ENCODE data around the gene KLB. TPM values are rescaled to one million over a fixed set of nuclear protein-coding genes. Genes with fewer than 3 reads are reported as not detected.

KLB gene
- polyA plus RNA-seq, 1 donor from 2014 or later, result not detected

- Histone ChIP-seq H3F3A (ENCODE audit: insufficient read depth, low read length, poor library complexity, severe bottlenecking) (no peaks in the 10 kb centered on the region), H3K9me2 (ENCODE audit: insufficient read depth, low read length) (no peaks in the 10 kb centered on the region), H3K9ac (ENCODE audit: low read length) (no peak overlapping the region), H3K36me3 (ENCODE audit: insufficient read depth, low read length) (no peaks in the 10 kb centered on the region), H3K27me3 (ENCODE audit: insufficient read depth, low read depth, low read length) (no peaks in the 10 kb centered on the region), H3K4me3 (ENCODE audit: low read length) (no peak overlapping the region), H3K4me2 (ENCODE audit: low read length) (no peak overlapping the region), H2AFZ (ENCODE audit: low read depth, low read length) (no peak overlapping the region), H3K79me2 (replicated peaks; ENCODE audit: insufficient read depth, low read length) (no peaks in the 10 kb centered on the region), H3K27ac (ENCODE audit: low read length) (no peak overlapping the region), H4K20me1 (ENCODE audit: insufficient read depth) (no peaks in the 10 kb centered on the region), H3K9me3 (ENCODE audit: low read length) (no peaks in the 10 kb centered on the region)
- TF ChIP-seq TAF1 (IDR thresholded peaks at IDR 0.05; ENCODE audit: low read depth) (no peak), MXI1 (conservative IDR thresholded peaks at IDR 0.05; ENCODE audit: poor library complexity, severe bottlenecking) (no peak), EP300 (conservative IDR thresholded peaks at IDR 0.05; ENCODE audit: poor library complexity, severe bottlenecking) (no peak), SMC3 (conservative IDR thresholded peaks at IDR 0.05; ENCODE audit: poor library complexity) (no peak), EZH2 (IDR thresholded peaks at IDR 0.05; ENCODE audit: borderline replicate concordance, insufficient read depth, low read length, poor library complexity, severe bottlenecking) (no peak), POLR2AphosphoS5 (IDR thresholded peaks at IDR 0.05) (no peak), RAD21 (conservative IDR thresholded peaks at IDR 0.05) (no peak), CTCF (IDR thresholded peaks at IDR 0.05; ENCODE audit: poor library complexity, severe bottlenecking) (no peak)
- TF ChIP-seq, protein P1, sequence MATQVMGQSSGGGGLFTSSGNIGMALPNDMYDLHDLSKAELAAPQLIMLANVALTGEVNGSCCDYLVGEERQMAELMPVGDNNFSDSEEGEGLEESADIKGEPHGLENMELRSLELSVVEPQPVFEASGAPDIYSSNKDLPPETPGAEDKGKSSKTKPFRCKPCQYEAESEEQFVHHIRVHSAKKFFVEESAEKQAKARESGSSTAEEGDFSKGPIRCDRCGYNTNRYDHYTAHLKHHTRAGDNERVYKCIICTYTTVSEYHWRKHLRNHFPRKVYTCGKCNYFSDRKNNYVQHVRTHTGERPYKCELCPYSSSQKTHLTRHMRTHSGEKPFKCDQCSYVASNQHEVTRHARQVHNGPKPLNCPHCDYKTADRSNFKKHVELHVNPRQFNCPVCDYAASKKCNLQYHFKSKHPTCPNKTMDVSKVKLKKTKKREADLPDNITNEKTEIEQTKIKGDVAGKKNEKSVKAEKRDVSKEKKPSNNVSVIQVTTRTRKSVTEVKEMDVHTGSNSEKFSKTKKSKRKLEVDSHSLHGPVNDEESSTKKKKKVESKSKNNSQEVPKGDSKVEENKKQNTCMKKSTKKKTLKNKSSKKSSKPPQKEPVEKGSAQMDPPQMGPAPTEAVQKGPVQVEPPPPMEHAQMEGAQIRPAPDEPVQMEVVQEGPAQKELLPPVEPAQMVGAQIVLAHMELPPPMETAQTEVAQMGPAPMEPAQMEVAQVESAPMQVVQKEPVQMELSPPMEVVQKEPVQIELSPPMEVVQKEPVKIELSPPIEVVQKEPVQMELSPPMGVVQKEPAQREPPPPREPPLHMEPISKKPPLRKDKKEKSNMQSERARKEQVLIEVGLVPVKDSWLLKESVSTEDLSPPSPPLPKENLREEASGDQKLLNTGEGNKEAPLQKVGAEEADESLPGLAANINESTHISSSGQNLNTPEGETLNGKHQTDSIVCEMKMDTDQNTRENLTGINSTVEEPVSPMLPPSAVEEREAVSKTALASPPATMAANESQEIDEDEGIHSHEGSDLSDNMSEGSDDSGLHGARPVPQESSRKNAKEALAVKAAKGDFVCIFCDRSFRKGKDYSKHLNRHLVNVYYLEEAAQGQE (IDR thresholded peaks at IDR 0.05; ENCODE audit: borderline replicate concordance), result no peak
Observed at GRCh38 chr4:39446483-39446841, 39.7 kb downstream of the KLB start.

GRCh38 chr4:39446842-39447573, 40.3 kb downstream of the KLB start:
- H3F3A ChIP-seq (ENCODE audit: insufficient read depth, low read length, poor library complexity, severe bottlenecking), result no peaks in the 10 kb centered on the region
- H3K9ac ChIP-seq (ENCODE audit: low read length), result no peak overlapping the region
- no peak overlapping the region for H3K4me2 ChIP-seq (ENCODE audit: low read length)
- H3K4me3 ChIP-seq (ENCODE audit: low read length), result no peak overlapping the region
- no peaks in the 10 kb centered on the region for H3K27me3 ChIP-seq (ENCODE audit: insufficient read depth, low read depth, low read length)
- no peak overlapping the region for H2AFZ ChIP-seq (ENCODE audit: low read depth, low read length)
- no peak for TF ChIP-seq RAD21 (conservative IDR thresholded peaks at IDR 0.05)
- no peak for TF ChIP-seq TAF1 (IDR thresholded peaks at IDR 0.05; ENCODE audit: low read depth)
- no peak for TF ChIP-seq SMC3 (conservative IDR thresholded peaks at IDR 0.05; ENCODE audit: poor library complexity)
- no peak for TF ChIP-seq EZH2 (IDR thresholded peaks at IDR 0.05; ENCODE audit: borderline replicate concordance, insufficient read depth, low read length, poor library complexity, severe bottlenecking)
- no peak for TF ChIP-seq EP300 (conservative IDR thresholded peaks at IDR 0.05; ENCODE audit: poor library complexity, severe bottlenecking)
- TF ChIP-seq, protein P1 (IDR thresholded peaks at IDR 0.05; ENCODE audit: borderline replicate concordance), result no peak
- TF ChIP-seq MXI1 (conservative IDR thresholded peaks at IDR 0.05; ENCODE audit: poor library complexity, severe bottlenecking), result no peak
- no peak for TF ChIP-seq CTCF (IDR thresholded peaks at IDR 0.05; ENCODE audit: poor library complexity, severe bottlenecking)
- TF ChIP-seq POLR2AphosphoS5 (IDR thresholded peaks at IDR 0.05), result no peak
- H3K79me2 ChIP-seq (replicated peaks; ENCODE audit: insufficient read depth, low read length), result no peaks in the 10 kb centered on the region
- H4K20me1 ChIP-seq (ENCODE audit: insufficient read depth), result no peaks in the 10 kb centered on the region
- H3K27ac ChIP-seq (ENCODE audit: low read length), result no peak overlapping the region
- no peaks in the 10 kb centered on the region for H3K9me2 ChIP-seq (ENCODE audit: insufficient read depth, low read length)
- no peaks in the 10 kb centered on the region for H3K9me3 ChIP-seq (ENCODE audit: low read length)
- no peaks in the 10 kb centered on the region for H3K36me3 ChIP-seq (ENCODE audit: insufficient read depth, low read length)
